HEK293 (cell line): ENCODE results near the gene MKKS.
A peak's percentile ranks its signal among the peaks of the same experiment; 100 is the strongest.

Experiments used
- IKZF3 ChIP-seq: fragments of 450-650 bp; IDR thresholded peaks from 2 replicates; pipeline ENCODE4 v1.5.0; 2018; ENCODE audit warnings: missing biosample characterization, mild to moderate bottlenecking, missing genetic modification characterization, moderate library complexity
- SP2 ChIP-seq: fragments of 450-650 bp; formaldehyde crosslinking; IDR thresholded peaks from 2 replicates; pipeline ENCODE4 v1.5.1; 2016; ENCODE audit warnings: missing biosample characterization, missing genetic modification characterization
- ZNF302 ChIP-seq: fragments of 450-650 bp; formaldehyde crosslinking; IDR thresholded peaks from 2 replicates; pipeline ENCODE4 v1.5.1; 2016; ENCODE audit warnings: missing biosample characterization, missing genetic modification characterization, low read depth
- ZSCAN23 ChIP-seq: fragments of 450-650 bp; formaldehyde crosslinking; IDR thresholded peaks from 2 replicates; pipeline ENCODE4 v1.5.1; 2016; ENCODE audit warnings: missing biosample characterization, missing genetic modification characterization
- TF ChIP-seq, protein P1 (sequence below): fragments of 450-650 bp; formaldehyde crosslinking; IDR thresholded peaks from 2 replicates; pipeline ENCODE4 v1.5.1; 2016; ENCODE audit warnings: missing biosample characterization, missing genetic modification characterization
- TF ChIP-seq, protein P2 (sequence below): fragments of 450-650 bp; formaldehyde crosslinking; conservative IDR thresholded peaks from 2 replicates; pipeline ENCODE4 v1.5.1; 2016; ENCODE audit warnings: low read depth, missing biosample characterization, missing genetic modification characterization

DNA sequence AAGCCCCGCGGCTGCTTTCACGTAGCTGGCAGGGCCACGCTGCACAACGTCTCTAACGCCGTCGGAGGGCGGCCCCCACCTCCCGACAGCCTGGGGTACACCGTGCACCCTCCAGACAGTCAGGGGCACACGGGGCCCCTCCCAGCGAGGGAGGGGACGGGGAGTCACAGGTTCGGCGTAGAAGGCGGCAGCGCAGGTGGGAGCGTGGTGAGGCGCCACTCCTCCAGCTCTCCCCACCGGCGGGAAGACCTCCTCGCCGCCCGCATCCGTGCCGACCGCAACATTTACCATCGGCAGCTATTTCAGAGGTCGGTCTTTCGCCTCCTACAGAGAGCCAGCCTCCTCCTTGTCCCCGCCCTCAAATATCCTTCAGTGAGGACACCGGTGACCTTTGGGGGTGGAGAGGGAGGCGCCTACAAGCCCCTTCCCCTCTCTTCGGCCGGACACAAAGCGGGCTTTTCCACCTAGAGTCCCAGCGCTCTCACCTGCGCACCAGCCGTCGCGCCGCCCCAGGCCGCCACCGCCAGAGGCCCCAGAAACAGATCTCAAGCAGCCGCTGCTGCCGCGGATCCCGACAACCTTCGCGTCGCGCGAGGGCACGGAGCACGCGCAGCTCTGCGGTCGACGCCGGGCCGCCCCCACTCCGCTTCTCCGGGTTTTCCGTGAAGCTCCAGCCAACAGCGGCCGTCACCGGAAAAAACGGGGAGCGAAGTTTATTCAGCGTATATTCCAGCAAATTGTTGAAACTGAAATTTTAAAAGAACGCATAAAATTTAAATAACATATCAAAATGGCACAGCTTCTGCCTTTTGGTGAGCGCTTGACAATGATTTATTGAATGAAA is at the start of gene MKKS:
- TF ChIP-seq, protein P1, sequence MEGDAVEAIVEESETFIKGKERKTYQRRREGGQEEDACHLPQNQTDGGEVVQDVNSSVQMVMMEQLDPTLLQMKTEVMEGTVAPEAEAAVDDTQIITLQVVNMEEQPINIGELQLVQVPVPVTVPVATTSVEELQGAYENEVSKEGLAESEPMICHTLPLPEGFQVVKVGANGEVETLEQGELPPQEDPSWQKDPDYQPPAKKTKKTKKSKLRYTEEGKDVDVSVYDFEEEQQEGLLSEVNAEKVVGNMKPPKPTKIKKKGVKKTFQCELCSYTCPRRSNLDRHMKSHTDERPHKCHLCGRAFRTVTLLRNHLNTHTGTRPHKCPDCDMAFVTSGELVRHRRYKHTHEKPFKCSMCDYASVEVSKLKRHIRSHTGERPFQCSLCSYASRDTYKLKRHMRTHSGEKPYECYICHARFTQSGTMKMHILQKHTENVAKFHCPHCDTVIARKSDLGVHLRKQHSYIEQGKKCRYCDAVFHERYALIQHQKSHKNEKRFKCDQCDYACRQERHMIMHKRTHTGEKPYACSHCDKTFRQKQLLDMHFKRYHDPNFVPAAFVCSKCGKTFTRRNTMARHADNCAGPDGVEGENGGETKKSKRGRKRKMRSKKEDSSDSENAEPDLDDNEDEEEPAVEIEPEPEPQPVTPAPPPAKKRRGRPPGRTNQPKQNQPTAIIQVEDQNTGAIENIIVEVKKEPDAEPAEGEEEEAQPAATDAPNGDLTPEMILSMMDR: peak; percentile 32; the same call in 1 of the 2 replicates
- TF ChIP-seq, protein P2, sequence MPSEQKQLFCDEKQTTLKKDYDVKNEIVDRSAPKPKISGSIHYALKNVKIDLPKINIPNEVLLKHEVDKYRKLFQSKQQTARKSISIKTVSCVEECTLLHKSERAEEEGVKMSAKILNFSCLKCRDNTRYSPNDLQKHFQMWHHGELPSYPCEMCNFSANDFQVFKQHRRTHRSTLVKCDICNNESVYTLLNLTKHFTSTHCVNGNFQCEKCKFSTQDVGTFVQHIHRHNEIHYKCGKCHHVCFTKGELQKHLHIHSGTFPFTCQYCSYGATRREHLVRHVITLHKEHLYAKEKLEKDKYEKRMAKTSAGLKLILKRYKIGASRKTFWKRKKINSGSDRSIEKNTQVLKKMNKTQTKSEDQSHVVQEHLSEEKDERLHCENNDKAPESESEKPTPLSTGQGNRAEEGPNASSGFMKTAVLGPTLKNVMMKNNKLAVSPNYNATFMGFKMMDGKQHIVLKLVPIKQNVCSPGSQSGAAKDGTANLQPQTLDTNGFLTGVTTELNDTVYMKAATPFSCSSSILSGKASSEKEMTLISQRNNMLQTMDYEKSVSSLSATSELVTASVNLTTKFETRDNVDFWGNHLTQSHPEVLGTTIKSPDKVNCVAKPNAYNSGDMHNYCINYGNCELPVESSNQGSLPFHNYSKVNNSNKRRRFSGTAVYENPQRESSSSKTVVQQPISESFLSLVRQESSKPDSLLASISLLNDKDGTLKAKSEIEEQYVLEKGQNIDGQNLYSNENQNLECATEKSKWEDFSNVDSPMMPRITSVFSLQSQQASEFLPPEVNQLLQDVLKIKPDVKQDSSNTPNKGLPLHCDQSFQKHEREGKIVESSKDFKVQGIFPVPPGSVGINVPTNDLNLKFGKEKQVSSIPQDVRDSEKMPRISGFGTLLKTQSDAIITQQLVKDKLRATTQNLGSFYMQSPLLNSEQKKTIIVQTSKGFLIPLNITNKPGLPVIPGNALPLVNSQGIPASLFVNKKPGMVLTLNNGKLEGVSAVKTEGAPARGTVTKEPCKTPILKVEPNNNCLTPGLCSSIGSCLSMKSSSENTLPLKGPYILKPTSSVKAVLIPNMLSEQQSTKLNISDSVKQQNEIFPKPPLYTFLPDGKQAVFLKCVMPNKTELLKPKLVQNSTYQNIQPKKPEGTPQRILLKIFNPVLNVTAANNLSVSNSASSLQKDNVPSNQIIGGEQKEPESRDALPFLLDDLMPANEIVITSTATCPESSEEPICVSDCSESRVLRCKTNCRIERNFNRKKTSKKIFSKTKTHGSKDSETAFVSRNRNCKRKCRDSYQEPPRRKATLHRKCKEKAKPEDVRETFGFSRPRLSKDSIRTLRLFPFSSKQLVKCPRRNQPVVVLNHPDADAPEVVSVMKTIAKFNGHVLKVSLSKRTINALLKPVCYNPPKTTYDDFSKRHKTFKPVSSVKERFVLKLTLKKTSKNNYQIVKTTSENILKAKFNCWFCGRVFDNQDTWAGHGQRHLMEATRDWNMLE: no peak
- TF ChIP-seq ZNF302 (tag by site-specific recombination): no peak
- no peak for TF ChIP-seq IKZF3
- no peak; the same call in 1 of the 2 replicates for TF ChIP-seq SP2 (tag by site-specific recombination)
- no peak for TF ChIP-seq ZSCAN23 (tag by site-specific recombination)
